ENCODE measurements around the gene KCNH1. TPM values are rescaled to one million over a fixed set of nuclear protein-coding genes. Genes with fewer than 3 reads are reported as not detected.

The KCNH1 gene
- total RNA-seq, 1 donor from 2014 or later = not detected

- H3K4me3 ChIP-seq = no peak overlapping the region
- H3K36me3 ChIP-seq = no peaks in the 10 kb centered on the region
- H3K9me3 ChIP-seq (replicated peaks) = no peaks in the 10 kb centered on the region
- TF ChIP-seq CTCF (IDR thresholded peaks at IDR 0.05; ENCODE audit: borderline replicate concordance) = no peak
- intact Hi-C loops (cut with micrococcal nuclease) = no loop called here
- no peaks in the 10 kb centered on the region for H3K4me1 ChIP-seq
- no peak for DNase-seq
- H3K27ac ChIP-seq (replicated peaks) = no peak overlapping the region
- H3K27me3 ChIP-seq (ENCODE audit: low read depth) = no peaks in the 10 kb centered on the region
Observed at GRCh38 chr1:210949489-210949888, 184.5 kb downstream of the KCNH1 start.

GRCh38 chr1:210949039-210949438 lies 184.9 kb downstream of the KCNH1 start:
- no peaks in the 10 kb centered on the region for H3K4me1 ChIP-seq
- DNase-seq = no peak
- no peak overlapping the region for H3K4me3 ChIP-seq
- intact Hi-C loops (cut with micrococcal nuclease) = no loop called here
- no peaks in the 10 kb centered on the region for H3K36me3 ChIP-seq
- no peak for TF ChIP-seq CTCF (IDR thresholded peaks at IDR 0.05; ENCODE audit: borderline replicate concordance)
- H3K9me3 ChIP-seq (replicated peaks) = no peaks in the 10 kb centered on the region
- no peak overlapping the region for H3K27ac ChIP-seq (replicated peaks)
- no peaks in the 10 kb centered on the region for H3K27me3 ChIP-seq (ENCODE audit: low read depth)

- intact Hi-C loops (cut with micrococcal nuclease) = no loop called here
Observed at GRCh38 chr1:210944252-210944651, 189.7 kb downstream of the KCNH1 start.

GRCh38 chr1:210942513-210942912 lies 191.4 kb downstream of the KCNH1 start:
- DNase-seq = no peak

More at GRCh38 chr1:210944252-210944651, 189.7 kb downstream of the KCNH1 start:
- no peak for TF ChIP-seq CTCF (IDR thresholded peaks at IDR 0.05; ENCODE audit: borderline replicate concordance)
- Histone ChIP-seq H3K4me1 (no peaks in the 10 kb centered on the region), H3K36me3 (no peaks in the 10 kb centered on the region), H3K4me3 (no peak overlapping the region), H3K9me3 (replicated peaks) (no peaks in the 10 kb centered on the region), H3K27me3 (ENCODE audit: low read depth) (no peaks in the 10 kb centered on the region), H3K27ac (replicated peaks) (no peak overlapping the region)
- no peak for DNase-seq

GRCh38 chr1:210940081-210940617 lies 193.8 kb downstream of the KCNH1 start:
- DNase-seq = no peak
- H3K4me3 ChIP-seq = no peak overlapping the region
- intact Hi-C loops (cut with micrococcal nuclease) = no loop called here
- TF ChIP-seq CTCF (IDR thresholded peaks at IDR 0.05; ENCODE audit: borderline replicate concordance) = no peak
- no peaks in the 10 kb centered on the region for H3K36me3 ChIP-seq
- H3K4me1 ChIP-seq = no peaks in the 10 kb centered on the region
- H3K27me3 ChIP-seq (ENCODE audit: low read depth) = no peaks in the 10 kb centered on the region
- no peaks in the 10 kb centered on the region for H3K9me3 ChIP-seq (replicated peaks)
- no peak overlapping the region for H3K27ac ChIP-seq (replicated peaks)

More at GRCh38 chr1:210942513-210942912, 191.4 kb downstream of the KCNH1 start:
- Histone ChIP-seq H3K27ac (replicated peaks) (no peak overlapping the region), H3K27me3 (ENCODE audit: low read depth) (no peaks in the 10 kb centered on the region), H3K9me3 (replicated peaks) (no peaks in the 10 kb centered on the region), H3K4me3 (no peak overlapping the region), H3K4me1 (no peaks in the 10 kb centered on the region), H3K36me3 (no peaks in the 10 kb centered on the region)
- TF ChIP-seq CTCF (IDR thresholded peaks at IDR 0.05; ENCODE audit: borderline replicate concordance) = no peak
- intact Hi-C loops (cut with micrococcal nuclease) = no loop called here

All from left ventricle myocardium inferior (tissue), 1 donor.